Hepatocyte (in vitro differentiated cells): ENCODE results near the gene CDH22. TPM values are rescaled to one million over a fixed set of nuclear protein-coding genes. Genes with fewer than 3 reads are reported as not detected.
A peak's percentile ranks its signal among the peaks of the same experiment; 100 is the strongest.

Experiments used
- DNase-seq: peaks from one replicate; pipeline ENCODE4 v3.0.0-alpha.2; 2016; ENCODE audit warnings: low spot score
- H2AFZ ChIP-seq: fragments of 200-600 bp; sonication (generic); 2 replicates; pipeline ENCODE4 v1.6.0; 2016; ENCODE audit warnings: antibody characterized with exemption, mild to moderate bottlenecking
- H3K27ac ChIP-seq: fragments of 200-600 bp; sonication (generic); 2 replicates; pipeline ENCODE4 v1.5.1; 2016; ENCODE audit warnings: mild to moderate bottlenecking
- H3K27me3 ChIP-seq: fragments of 200-600 bp; sonication (generic); 2 replicates; pipeline ENCODE4 v1.6.1; 2016
- H3K36me3 ChIP-seq: fragments of 200-600 bp; sonication (generic); replicated peaks from 2 replicates; pipeline ENCODE4 v1.5.1; 2016; ENCODE audit warnings: low read depth; ENCODE audit not compliant: insufficient read depth
- H3K4me1 ChIP-seq: fragments of 200-600 bp; sonication (generic); 2 replicates; pipeline ENCODE4 v1.5.1; 2016; ENCODE audit warnings: mild to moderate bottlenecking, moderate library complexity; ENCODE audit not compliant: insufficient read depth
- H3K4me2 ChIP-seq: fragments of 200-600 bp; sonication (generic); 2 replicates; pipeline ENCODE4 v1.6.0; 2016
- H3K4me3 ChIP-seq: fragments of 200-600 bp; sonication (generic); 2 replicates; pipeline ENCODE4 v1.5.1; 2016; ENCODE audit warnings: mild to moderate bottlenecking
- H3K79me2 ChIP-seq: fragments of 200-600 bp; sonication (generic); 2 replicates; pipeline ENCODE4 v1.6.0; 2017; ENCODE audit warnings: mild to moderate bottlenecking
- H3K9me2 ChIP-seq: fragments of 200-600 bp; sonication (generic); replicated peaks from 2 replicates; pipeline ENCODE4 v1.6.0; 2017; ENCODE audit warnings: mild to moderate bottlenecking; ENCODE audit not compliant: insufficient read depth
- H3K9me3 ChIP-seq: fragments of 200-600 bp; sonication (generic); 2 replicates; pipeline ENCODE4 v1.5.1; 2016; ENCODE audit warnings: low read depth, mild to moderate bottlenecking
- H4K20me1 ChIP-seq: fragments of 200-600 bp; sonication (generic); 2 replicates; pipeline ENCODE4 v1.6.0; 2016; ENCODE audit warnings: mild to moderate bottlenecking; ENCODE audit not compliant: insufficient read depth, poor library complexity, severe bottlenecking
- EZH2 ChIP-seq: fragments of 200-600 bp; sonication (generic); IDR thresholded peaks from 2 replicates; pipeline ENCODE4 v1.6.1; 2016; ENCODE audit warnings: antibody characterized with exemption, mild to moderate bottlenecking, borderline replicate concordance
- EZH2phosphoT487 ChIP-seq: fragments of 200-600 bp; sonication (generic); IDR thresholded peaks from one replicate; pipeline ENCODE4 v1.6.1; 2018; ENCODE audit warnings: antibody characterized with exemption, mild to moderate bottlenecking, low read depth, moderate library complexity; ENCODE audit not compliant: unreplicated experiment, severe bottlenecking
- WGBS: methylation state at CpG from one replicate; pipeline ENCODE4 v1.1.6; 2016; ENCODE audit warnings: low lambda C conversion rate; ENCODE audit errors: missing lambda C conversion rate; 5-methylcytosine and 5-hydroxymethylcytosine counted together
- polyA plus RNA-seq: library from polyadenylated mRNA; unstranded; fragments of >200 nt; fragmentation: Nextera tagmentation; extraction: Ambion mirVana; gene quantifications from 2 replicates; pipeline ENCODE4 v1.2.1, GENCODE V29; 2016
- total RNA-seq: library from RNA; depleted of rRNA; stranded (reverse); fragments of >200 nt; gene quantifications from 2 replicates; pipeline ENCODE4 v1.2.3, GENCODE V29; 2014
- TF ChIP-seq, protein P1 (sequence below): fragments of 200-600 bp; sonication (generic); IDR thresholded peaks from 2 replicates; pipeline ENCODE4 v1.5.1; 2016; ENCODE audit warnings: antibody characterized with exemption, mild to moderate bottlenecking; ENCODE audit not compliant: poor library complexity

The CDH22 gene
- total RNA-seq: not detected in 2 replicates
- 0.15 TPM in 1 of 2 replicates, not detected in the other for polyA plus RNA-seq

DNA sequence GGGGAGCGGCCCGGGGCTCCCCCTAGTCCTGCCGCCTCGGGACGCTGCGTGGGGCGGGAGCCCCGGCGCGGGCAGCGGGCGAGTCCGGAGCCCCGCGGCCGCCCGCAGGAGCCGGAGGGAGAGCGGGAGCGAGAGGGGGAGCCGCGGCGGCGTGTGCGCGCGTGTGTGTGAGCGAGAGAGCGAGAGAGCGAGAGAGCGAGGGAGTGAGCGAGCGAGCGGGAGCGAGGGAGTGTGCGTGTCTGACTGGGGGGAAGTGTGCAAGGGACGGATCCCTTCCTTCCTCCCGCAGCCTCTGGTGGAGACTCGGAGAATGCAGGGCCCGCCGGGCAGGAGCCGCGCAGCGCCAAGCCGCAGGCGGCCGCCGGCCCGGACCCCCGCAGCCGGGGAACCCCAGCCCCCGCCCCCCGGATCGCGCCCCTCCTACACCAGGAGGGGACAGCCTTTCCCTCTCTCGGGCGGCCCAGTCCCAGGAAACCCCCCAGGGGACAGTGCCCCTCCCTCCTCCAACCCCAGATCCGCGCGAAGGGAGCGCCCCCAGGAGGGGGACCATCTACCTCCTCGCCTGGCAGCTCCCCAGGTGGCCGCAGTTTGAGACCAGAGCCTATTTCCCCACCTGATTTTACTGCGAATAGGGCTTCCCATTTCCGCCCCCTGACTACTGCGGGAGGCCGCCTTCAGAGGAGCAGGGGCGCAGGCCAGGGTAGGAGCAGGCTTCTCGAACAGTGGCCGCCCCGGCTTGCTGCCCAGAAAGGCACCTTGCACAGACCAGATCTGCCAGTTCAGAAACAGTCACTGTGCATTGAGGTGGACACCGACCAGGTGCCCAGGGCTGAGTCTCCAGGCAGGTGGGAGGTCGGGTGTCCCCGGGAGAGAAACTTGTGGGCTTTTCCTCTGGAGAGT is at the start of gene CDH22:
TSS of gene CDH22 (minus strand) at position 241 of the 900 bp plus-strand sequence. CDS start 57,204 bp downstream, outside the sequence.
- Histone ChIP-seq H3K9me3 (no peaks in the 10 kb centered on the region), H3K9me2 (no peaks in the 10 kb centered on the region), H3K4me2 (peak within 1 kb of the TSS; percentile 97), H3K27me3 (peaks cover 94% of the 10 kb centered on the region), H3K36me3 (no peaks in the 10 kb centered on the region), H3K4me1 (peaks cover 8% of the 10 kb centered on the region), H2AFZ (peak within 1 kb of the TSS; percentile 49), H4K20me1 (no peaks in the 10 kb centered on the region), H3K4me3 (peak within 1 kb of the TSS; percentile 52), H3K79me2 (no peaks in the 10 kb centered on the region), H3K27ac (no peak within 1 kb of the TSS)
- TF ChIP-seq EZH2phosphoT487: peak; percentile 32
- TF ChIP-seq, protein P1, sequence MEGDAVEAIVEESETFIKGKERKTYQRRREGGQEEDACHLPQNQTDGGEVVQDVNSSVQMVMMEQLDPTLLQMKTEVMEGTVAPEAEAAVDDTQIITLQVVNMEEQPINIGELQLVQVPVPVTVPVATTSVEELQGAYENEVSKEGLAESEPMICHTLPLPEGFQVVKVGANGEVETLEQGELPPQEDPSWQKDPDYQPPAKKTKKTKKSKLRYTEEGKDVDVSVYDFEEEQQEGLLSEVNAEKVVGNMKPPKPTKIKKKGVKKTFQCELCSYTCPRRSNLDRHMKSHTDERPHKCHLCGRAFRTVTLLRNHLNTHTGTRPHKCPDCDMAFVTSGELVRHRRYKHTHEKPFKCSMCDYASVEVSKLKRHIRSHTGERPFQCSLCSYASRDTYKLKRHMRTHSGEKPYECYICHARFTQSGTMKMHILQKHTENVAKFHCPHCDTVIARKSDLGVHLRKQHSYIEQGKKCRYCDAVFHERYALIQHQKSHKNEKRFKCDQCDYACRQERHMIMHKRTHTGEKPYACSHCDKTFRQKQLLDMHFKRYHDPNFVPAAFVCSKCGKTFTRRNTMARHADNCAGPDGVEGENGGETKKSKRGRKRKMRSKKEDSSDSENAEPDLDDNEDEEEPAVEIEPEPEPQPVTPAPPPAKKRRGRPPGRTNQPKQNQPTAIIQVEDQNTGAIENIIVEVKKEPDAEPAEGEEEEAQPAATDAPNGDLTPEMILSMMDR: peak; percentile 21
- no peak for TF ChIP-seq EZH2
- 6% methylated on average over 32 of the region's 74 CpGs for WGBS
- DNase-seq: peak; percentile 74

DNA sequence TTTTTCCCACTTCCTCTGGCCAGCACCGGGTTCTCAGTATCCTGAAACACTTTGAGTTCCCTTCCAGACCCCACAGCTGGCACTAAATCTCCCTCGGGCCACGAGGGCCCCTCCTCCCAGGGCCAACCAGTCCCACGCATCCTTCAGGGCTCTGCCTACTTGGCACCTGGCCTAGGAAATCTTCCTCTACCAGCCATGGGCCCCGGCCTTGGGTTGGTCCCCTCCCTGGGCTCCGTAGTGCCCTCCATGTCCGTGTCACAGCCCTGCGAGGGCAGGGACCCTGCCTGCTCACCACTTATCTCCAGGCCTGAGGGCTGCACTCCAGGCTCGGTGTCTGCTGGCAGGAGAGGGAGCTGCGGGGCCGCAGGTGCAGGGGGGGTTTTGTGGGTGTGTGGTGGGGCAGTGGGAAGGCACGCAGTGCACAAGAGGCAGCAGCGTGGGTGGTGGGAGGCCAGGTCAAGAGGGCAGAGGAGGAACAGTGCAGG is 48.8 kb upstream of the CDH22 start:
- H3K9me2 ChIP-seq: no peaks in the 10 kb centered on the region
- no peak overlapping the region for H3K4me3 ChIP-seq
- H3K36me3 ChIP-seq: no peaks in the 10 kb centered on the region
- peaks cover 21% of the 10 kb centered on the region for H3K79me2 ChIP-seq
- peaks cover 13% of the 10 kb centered on the region for H4K20me1 ChIP-seq
- 80% methylated on average over 11 of the region's 13 CpGs for WGBS
- no peak for TF ChIP-seq EZH2phosphoT487
- TF ChIP-seq, protein P1: no peak
- no peak for TF ChIP-seq EZH2
- H3K4me1 ChIP-seq: no peaks in the 10 kb centered on the region
- H3K9me3 ChIP-seq: no peaks in the 10 kb centered on the region
- H2AFZ ChIP-seq: no peak overlapping the region
- H3K27ac ChIP-seq: no peak overlapping the region
- no peaks in the 10 kb centered on the region for H3K27me3 ChIP-seq
- no peak for DNase-seq
- H3K4me2 ChIP-seq: no peak overlapping the region

GRCh38 chr20:46356195-46357029 is 48.1 kb upstream of the CDH22 start:
- peaks cover 13% of the 10 kb centered on the region for H4K20me1 ChIP-seq
- H3K36me3 ChIP-seq: no peaks in the 10 kb centered on the region
- H3K27ac ChIP-seq: peak overlapping the region; percentile 55
- no peaks in the 10 kb centered on the region for H3K27me3 ChIP-seq
- WGBS: 88% methylated on average over 22 of the region's 23 CpGs
- H3K79me2 ChIP-seq: peaks cover 14% of the 10 kb centered on the region
- H2AFZ ChIP-seq: no peak overlapping the region
- no peaks in the 10 kb centered on the region for H3K9me3 ChIP-seq
- H3K9me2 ChIP-seq: no peaks in the 10 kb centered on the region
- TF ChIP-seq, protein P1: no peak
- TF ChIP-seq EZH2phosphoT487 (no peak), EZH2 (no peak)
- no peaks in the 10 kb centered on the region for H3K4me1 ChIP-seq
- DNase-seq: no peak
- no peak overlapping the region for H3K4me2 ChIP-seq
- no peak overlapping the region for H3K4me3 ChIP-seq
